Stomach (tissue), 9 donors: Measurements from ENCODE around the gene GALK2. TPM values are rescaled to one million over a fixed set of nuclear protein-coding genes. Genes with fewer than 3 reads are reported as not detected.

ENCODE experiments used
- DNase-seq, 2 donors: peaks; one replicate each; pipeline versions ENCODE4 v3.0.0 to v3.0.0-alpha.2; 2013 to 2019
- H3K27ac ChIP-seq, 5 donors: fragments of 200-600 bp in 4 of 5; sonication (generic) in 4 of 5; one replicate each; pipeline ENCODE4 v1.5.1; 2013 to 2019; ENCODE audit warnings: mild to moderate bottlenecking in 1 of 5, moderate library complexity in 1 of 5
- H3K27me3 ChIP-seq, 3 donors: fragments of 200-600 bp; sonication (generic); one replicate each; pipeline ENCODE4 v1.5.1; 2017 to 2019; ENCODE audit warnings: mixed run types in 1 of 3
- H3K36me3 ChIP-seq, 4 donors: fragments of 200-600 bp; sonication (generic); 1 replicate in 3 of 4; 2 replicates in 1 of 4; pipeline ENCODE4 v1.5.1; 2016 to 2019
- H3K4me1 ChIP-seq, 4 donors: fragments of 200-600 bp; sonication (generic); one replicate each; pipeline ENCODE4 v1.5.1; 2016 to 2019
- H3K4me3 ChIP-seq, 4 donors: fragments of 200-600 bp; sonication (generic) in 3 of 4; one replicate each; pipeline ENCODE4 v1.5.1; 2016 to 2019; ENCODE audit warnings: mild to moderate bottlenecking in 1 of 4
- H3K9me3 ChIP-seq, 4 donors: fragments of 200-600 bp; sonication (generic); one replicate each; pipeline ENCODE4 v1.5.1; 2016 to 2019
- EP300 ChIP-seq: sonication (generic); formaldehyde crosslinking; IDR thresholded peaks from one replicate; pipeline ENCODE4 v1.6.1; 2017; ENCODE audit warnings: antibody characterized with exemption
- POLR2A ChIP-seq, 4 donors: fragments of 450-650 bp; IDR thresholded peaks; one replicate each; pipeline ENCODE4 v1.6.1; 2016; ENCODE audit warnings: antibody characterized with exemption in 4 of 4, control low read depth in 2 of 4, mild to moderate bottlenecking in 1 of 4, moderate library complexity in 1 of 4
- POLR2AphosphoS5 ChIP-seq, 3 donors: sonication (generic); formaldehyde crosslinking; IDR thresholded peaks; one replicate each; pipeline ENCODE4 v1.6.1; 2016; ENCODE audit warnings: antibody characterized with exemption in 3 of 3
- WGBS, 5 donors: extraction: QIAGEN DNeasy Blood & Tissue Kit in 3 of 5; methylation state at CpG; one replicate each; pipeline versions ENCODE4 v1.1.5 to v1.1.7; 2013 to 2018; 5-methylcytosine and 5-hydroxymethylcytosine counted together
- intact Hi-C: fragments of 100-400 bp; cut with DNase I; formaldehyde crosslinking; loops from one replicate; pipeline ENCODE4 v1.15.1; 2023; ENCODE audit warnings: low total_unique reads
- polyA plus RNA-seq, 3 donors: library from polyadenylated mRNA; stranded (reverse); fragments of 200-250 nt; gene quantifications; one replicate each; pipeline ENCODE4 v1.2.3, GENCODE V29; 2013
- total RNA-seq, 5 donors: library from RNA; depleted of rRNA; stranded (reverse); fragments of >200 nt; gene quantifications; one replicate each; pipeline versions ENCODE4 v1.1.0 to v1.2.3, GENCODE V29; 2014 to 2016
- TF ChIP-seq, protein P1 (sequence below), 7 experiments: fragments of 450-650 bp in 4 of 7; fragments of 200-600 bp in 3 of 7; sonication (generic) in 3 of 7; IDR thresholded peaks; one replicate each; pipeline ENCODE4 v1.5.1; 2016 to 2019; ENCODE audit warnings: antibody characterized with exemption in 7 of 7, control low read depth in 2 of 7, mild to moderate bottlenecking in 1 of 7
- donor health status: healthy with polysubstance abuse.
- donor health status: Bipolar disorder and iron deficiency.
- donor health status: healthy.

GALK2 gene
- total and polyA plus RNA-seq, 8 donors, result 9.6 to 149 (median 20.8) TPM

DNA sequence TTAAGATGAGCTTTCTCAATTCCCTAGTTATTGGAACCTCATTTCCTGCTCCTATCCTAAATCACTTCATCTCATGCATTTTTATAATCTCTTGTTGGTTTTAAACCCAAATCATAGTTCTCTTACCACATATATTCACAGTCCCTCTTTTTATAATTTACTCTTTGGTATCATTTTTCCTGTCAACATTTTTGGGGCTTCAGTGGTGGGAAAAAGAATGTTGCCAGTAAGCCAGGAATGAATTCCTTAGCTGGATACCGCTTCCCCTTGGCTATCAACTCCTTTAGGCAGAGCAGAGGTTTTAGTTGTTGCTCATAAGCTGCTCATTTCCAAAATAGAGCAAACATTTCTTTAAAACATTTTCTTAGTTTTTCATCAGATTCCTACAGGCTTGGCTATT is 112.3 kb downstream of the GALK2 start:
- DNase-seq, result no peak
- H3K27me3 ChIP-seq, result no peaks in the 10 kb centered on the region
- H3K4me1 ChIP-seq, result no peaks in the 10 kb centered on the region
- no peaks in the 10 kb centered on the region for H3K9me3 ChIP-seq
- 90 to 93% (median 92%) methylated on average over 1 of the region's 1 CpG for WGBS, 5 donors
- H3K4me3 ChIP-seq, result no peak overlapping the region
- intact Hi-C loops, result no loop called here
- no peak overlapping the region for H3K27ac ChIP-seq
- peaks cover 7 to 56% (median 41%) of the 10 kb centered on the region in 4 donors for H3K36me3 ChIP-seq
- TF ChIP-seq POLR2A (IDR thresholded peaks at IDR 0.05) (no peak), POLR2AphosphoS5 (IDR thresholded peaks at IDR 0.05) (no peak), EP300 (no peak)
- TF ChIP-seq, protein P1, sequence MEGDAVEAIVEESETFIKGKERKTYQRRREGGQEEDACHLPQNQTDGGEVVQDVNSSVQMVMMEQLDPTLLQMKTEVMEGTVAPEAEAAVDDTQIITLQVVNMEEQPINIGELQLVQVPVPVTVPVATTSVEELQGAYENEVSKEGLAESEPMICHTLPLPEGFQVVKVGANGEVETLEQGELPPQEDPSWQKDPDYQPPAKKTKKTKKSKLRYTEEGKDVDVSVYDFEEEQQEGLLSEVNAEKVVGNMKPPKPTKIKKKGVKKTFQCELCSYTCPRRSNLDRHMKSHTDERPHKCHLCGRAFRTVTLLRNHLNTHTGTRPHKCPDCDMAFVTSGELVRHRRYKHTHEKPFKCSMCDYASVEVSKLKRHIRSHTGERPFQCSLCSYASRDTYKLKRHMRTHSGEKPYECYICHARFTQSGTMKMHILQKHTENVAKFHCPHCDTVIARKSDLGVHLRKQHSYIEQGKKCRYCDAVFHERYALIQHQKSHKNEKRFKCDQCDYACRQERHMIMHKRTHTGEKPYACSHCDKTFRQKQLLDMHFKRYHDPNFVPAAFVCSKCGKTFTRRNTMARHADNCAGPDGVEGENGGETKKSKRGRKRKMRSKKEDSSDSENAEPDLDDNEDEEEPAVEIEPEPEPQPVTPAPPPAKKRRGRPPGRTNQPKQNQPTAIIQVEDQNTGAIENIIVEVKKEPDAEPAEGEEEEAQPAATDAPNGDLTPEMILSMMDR (IDR thresholded peaks at IDR 0.05), result no peak

- Histone ChIP-seq H3K9me3 (no peaks in the 10 kb centered on the region), H3K4me3 (no peak overlapping the region), H3K27ac (no peak overlapping the region), H3K27me3 (no peaks in the 10 kb centered on the region), H3K36me3 (peaks cover 7 to 57% (median 44%) of the 10 kb centered on the region in 4 donors), H3K4me1 (no peaks in the 10 kb centered on the region)
- DNase-seq, result no peak
- 75 to 80% (median 76%) methylated on average over 4 of the region's 4 CpGs for WGBS, 5 donors
- intact Hi-C loops, result no loop called here
- no peak for TF ChIP-seq EP300
- TF ChIP-seq, protein P1 (IDR thresholded peaks at IDR 0.05), result no peak
- no peak for TF ChIP-seq POLR2A (IDR thresholded peaks at IDR 0.05)
- TF ChIP-seq POLR2AphosphoS5 (IDR thresholded peaks at IDR 0.05), result no peak
Measured at GRCh38 chr15:49286649-49287404, 116.8 kb downstream of the GALK2 start.

DNA sequence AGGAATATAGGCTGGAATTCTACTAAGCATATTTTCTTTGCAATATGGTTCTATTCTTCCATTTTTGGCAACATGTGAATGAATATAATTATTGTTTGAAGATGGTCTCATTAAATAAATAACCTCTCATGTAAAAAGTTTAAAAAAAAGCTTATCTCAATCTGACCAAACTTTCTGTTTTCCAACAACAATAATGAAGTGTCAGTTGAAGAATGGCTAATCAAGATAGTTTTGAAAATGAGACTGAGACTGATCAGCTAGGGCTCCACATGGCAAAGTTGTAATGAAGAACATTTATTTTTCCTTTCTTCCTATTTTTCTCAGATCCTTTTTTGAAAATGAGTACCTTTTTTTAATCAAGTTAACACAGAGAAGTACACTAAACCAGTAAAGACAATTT is 117.4 kb downstream of the GALK2 start:
- Histone ChIP-seq H3K36me3 (peaks cover 7 to 58% (median 44%) of the 10 kb centered on the region in 4 donors), H3K4me3 (no peak overlapping the region), H3K9me3 (no peaks in the 10 kb centered on the region), H3K4me1 (no peaks in the 10 kb centered on the region), H3K27ac (no peak overlapping the region), H3K27me3 (no peaks in the 10 kb centered on the region)
- DNase-seq, result no peak
- intact Hi-C loops, result no loop called here
- TF ChIP-seq POLR2AphosphoS5 (IDR thresholded peaks at IDR 0.05), result no peak
- TF ChIP-seq EP300, result no peak
- TF ChIP-seq, protein P1 (IDR thresholded peaks at IDR 0.05), result no peak
- no peak for TF ChIP-seq POLR2A (IDR thresholded peaks at IDR 0.05)

DNA sequence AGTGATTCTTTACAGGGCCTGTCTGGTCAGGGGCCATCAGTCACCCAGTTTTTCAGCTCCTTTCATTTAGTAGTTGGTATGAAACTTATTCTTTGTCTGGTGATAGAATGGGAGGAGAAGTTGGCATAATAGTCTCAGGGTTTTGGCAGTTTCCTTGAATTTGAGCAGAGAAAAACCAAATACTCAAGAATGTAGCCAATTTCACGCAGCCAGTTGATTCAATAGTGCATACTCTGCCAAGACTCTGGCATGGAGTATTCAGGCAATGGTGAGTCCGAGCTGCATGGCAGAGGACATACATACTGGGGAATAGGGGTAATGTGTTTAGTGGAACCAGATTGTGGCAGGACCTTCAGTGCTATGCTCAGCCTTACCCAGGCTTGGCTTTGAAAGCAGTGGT is 118.3 kb downstream of the GALK2 start:
- H3K36me3 ChIP-seq, result peaks cover 7 to 58% (median 46%) of the 10 kb centered on the region in 4 donors
- no peaks in the 10 kb centered on the region for H3K9me3 ChIP-seq
- H3K27me3 ChIP-seq, result no peaks in the 10 kb centered on the region
- H3K4me1 ChIP-seq, result no peaks in the 10 kb centered on the region
- intact Hi-C loops, result no loop called here
- 88 to 95% (median 93%) methylated on average over 2 of the region's 2 CpGs for WGBS, 5 donors
- TF ChIP-seq, protein P1 (IDR thresholded peaks at IDR 0.05), result no peak
- no peak for TF ChIP-seq POLR2AphosphoS5 (IDR thresholded peaks at IDR 0.05)
- no peak for TF ChIP-seq EP300
- H3K4me3 ChIP-seq, result no peak overlapping the region
- H3K27ac ChIP-seq, result no peak overlapping the region
- no peak for DNase-seq
